ENCODE measurements around the gene AASDHPPT. TPM values are rescaled to one million over a fixed set of nuclear protein-coding genes. Genes with fewer than 3 reads are reported as not detected.

AASDHPPT gene
- total RNA-seq, 1 donor from 2014 or later, result 54.0 TPM

- no peak overlapping the region for H3K27ac Mint-ChIP-seq
- H3K27me3 Mint-ChIP-seq, result no peaks in the 10 kb centered on the region
- H3K9me3 Mint-ChIP-seq, result no peaks in the 10 kb centered on the region
Measured at GRCh38 chr11:106101370-106101769, 23.9 kb downstream of the AASDHPPT start.

DNA sequence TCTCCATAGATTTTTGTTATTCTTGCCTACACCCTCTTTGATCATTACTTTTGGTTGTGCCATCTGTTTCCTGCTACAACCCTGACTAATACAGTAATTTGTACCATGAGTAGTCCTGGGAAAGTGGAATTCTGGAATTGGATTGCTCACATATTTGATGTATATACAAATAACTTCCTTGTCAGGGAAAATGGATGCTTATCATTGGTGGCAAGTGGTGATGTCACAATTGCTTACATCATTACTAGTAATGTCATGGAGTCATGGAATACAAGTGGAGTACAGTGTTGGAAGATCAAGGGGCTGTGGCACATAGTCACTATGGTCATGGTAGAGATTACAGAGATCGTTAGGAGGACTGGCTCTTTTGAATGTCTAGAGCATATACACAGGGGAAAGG is 24.4 kb downstream of the AASDHPPT start:
- no peak overlapping the region for H3K27ac Mint-ChIP-seq
- peaks cover 4% of the 10 kb centered on the region for H3K4me1 Mint-ChIP-seq (ENCODE audit: unreplicated experiment)
- no peak for DNase-seq (ENCODE audit: extremely low spot score, unreplicated experiment)
- TF ChIP-seq, protein P1, sequence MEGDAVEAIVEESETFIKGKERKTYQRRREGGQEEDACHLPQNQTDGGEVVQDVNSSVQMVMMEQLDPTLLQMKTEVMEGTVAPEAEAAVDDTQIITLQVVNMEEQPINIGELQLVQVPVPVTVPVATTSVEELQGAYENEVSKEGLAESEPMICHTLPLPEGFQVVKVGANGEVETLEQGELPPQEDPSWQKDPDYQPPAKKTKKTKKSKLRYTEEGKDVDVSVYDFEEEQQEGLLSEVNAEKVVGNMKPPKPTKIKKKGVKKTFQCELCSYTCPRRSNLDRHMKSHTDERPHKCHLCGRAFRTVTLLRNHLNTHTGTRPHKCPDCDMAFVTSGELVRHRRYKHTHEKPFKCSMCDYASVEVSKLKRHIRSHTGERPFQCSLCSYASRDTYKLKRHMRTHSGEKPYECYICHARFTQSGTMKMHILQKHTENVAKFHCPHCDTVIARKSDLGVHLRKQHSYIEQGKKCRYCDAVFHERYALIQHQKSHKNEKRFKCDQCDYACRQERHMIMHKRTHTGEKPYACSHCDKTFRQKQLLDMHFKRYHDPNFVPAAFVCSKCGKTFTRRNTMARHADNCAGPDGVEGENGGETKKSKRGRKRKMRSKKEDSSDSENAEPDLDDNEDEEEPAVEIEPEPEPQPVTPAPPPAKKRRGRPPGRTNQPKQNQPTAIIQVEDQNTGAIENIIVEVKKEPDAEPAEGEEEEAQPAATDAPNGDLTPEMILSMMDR (conservative IDR thresholded peaks at IDR 0.05), result no peak
- no peaks in the 10 kb centered on the region for H3K27me3 Mint-ChIP-seq
- H3K36me3 Mint-ChIP-seq, result peaks cover 19% of the 10 kb centered on the region
- no peaks in the 10 kb centered on the region for H3K9me3 Mint-ChIP-seq
- no peak overlapping the region for H3K4me3 Mint-ChIP-seq

More at GRCh38 chr11:106101370-106101769, 23.9 kb downstream of the AASDHPPT start:
- peaks cover 23% of the 10 kb centered on the region for H3K36me3 Mint-ChIP-seq
- no peak overlapping the region for H3K4me3 Mint-ChIP-seq
- TF ChIP-seq, protein P1 (conservative IDR thresholded peaks at IDR 0.05), result no peak
- peaks cover 4% of the 10 kb centered on the region for H3K4me1 Mint-ChIP-seq (ENCODE audit: unreplicated experiment)
- DNase-seq (ENCODE audit: extremely low spot score, unreplicated experiment), result no peak

DNA sequence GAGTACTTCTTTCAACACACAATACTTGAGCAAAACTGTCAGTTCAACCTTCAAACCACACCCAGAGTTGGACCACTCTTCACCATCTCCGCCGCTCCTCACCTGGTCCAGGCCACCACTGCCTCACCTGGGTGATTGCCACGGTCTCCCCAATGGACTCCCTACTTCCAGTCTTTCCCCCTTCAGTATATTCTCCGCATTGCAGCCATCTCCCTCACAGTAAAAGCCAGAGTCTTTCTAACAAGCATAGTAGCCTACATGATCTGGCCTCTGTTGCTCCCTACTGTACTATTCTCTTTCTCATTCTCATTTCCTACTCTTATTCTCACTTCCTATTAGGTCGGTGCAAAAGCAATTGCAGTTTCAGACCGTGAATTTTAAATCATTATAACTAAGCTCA is 28.5 kb downstream of the AASDHPPT start:
- H3K4me3 Mint-ChIP-seq, result no peak overlapping the region
- H3K27me3 Mint-ChIP-seq, result no peaks in the 10 kb centered on the region
- H3K36me3 Mint-ChIP-seq, result no peaks in the 10 kb centered on the region
- H3K9me3 Mint-ChIP-seq, result no peaks in the 10 kb centered on the region
- H3K4me1 Mint-ChIP-seq (ENCODE audit: unreplicated experiment), result no peaks in the 10 kb centered on the region
- DNase-seq (ENCODE audit: extremely low spot score, unreplicated experiment), result no peak
- H3K27ac Mint-ChIP-seq, result no peak overlapping the region
- TF ChIP-seq, protein P1 (conservative IDR thresholded peaks at IDR 0.05), result no peak

- TF ChIP-seq, protein P1 (conservative IDR thresholded peaks at IDR 0.05), result no peak
Measured at GRCh38 chr11:106121570-106122320, 44.3 kb downstream of the AASDHPPT start.

DNA sequence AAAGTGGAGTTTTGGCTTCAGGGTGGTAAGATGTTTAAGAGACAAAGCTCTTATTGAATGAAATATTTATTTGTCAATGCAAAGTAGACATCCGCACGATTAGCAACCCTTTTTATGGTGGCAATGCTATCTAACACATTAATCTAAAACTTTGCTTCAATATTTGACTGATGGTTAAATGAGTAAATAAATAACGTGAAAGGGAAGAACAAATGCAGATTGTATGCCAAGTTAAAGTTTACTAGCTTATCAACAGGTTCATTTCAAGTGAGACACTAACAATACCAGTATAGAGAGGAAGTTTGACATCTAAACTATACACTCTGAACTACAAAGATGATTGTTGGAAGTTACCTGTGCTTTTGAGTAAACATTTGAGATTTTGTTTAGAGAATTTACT is 50.1 kb downstream of the AASDHPPT start:
- Mint-ChIP-seq H3K36me3 (no peaks in the 10 kb centered on the region), H3K27me3 (peaks cover 5% of the 10 kb centered on the region), H3K4me3 (no peak overlapping the region), H3K4me1 (ENCODE audit: unreplicated experiment) (no peaks in the 10 kb centered on the region), H3K27ac (no peak overlapping the region), H3K9me3 (no peaks in the 10 kb centered on the region)
- DNase-seq (ENCODE audit: extremely low spot score, unreplicated experiment), result no peak
- TF ChIP-seq, protein P1 (conservative IDR thresholded peaks at IDR 0.05), result no peak

More at GRCh38 chr11:106121570-106122320, 44.3 kb downstream of the AASDHPPT start:
- DNase-seq (ENCODE audit: extremely low spot score, unreplicated experiment), result no peak
- no peaks in the 10 kb centered on the region for H3K4me1 Mint-ChIP-seq (ENCODE audit: unreplicated experiment)
- H3K27me3 Mint-ChIP-seq, result peaks cover 5% of the 10 kb centered on the region
- no peak overlapping the region for H3K4me3 Mint-ChIP-seq
- no peaks in the 10 kb centered on the region for H3K36me3 Mint-ChIP-seq
- no peaks in the 10 kb centered on the region for H3K9me3 Mint-ChIP-seq
- no peak overlapping the region for H3K27ac Mint-ChIP-seq
